Measurements from ENCODE around the gene CFAP251. TPM values are rescaled to one million over a fixed set of nuclear protein-coding genes. Genes with fewer than 3 reads are reported as not detected.
"Not testable (repeated sequence)": the region's sequence is repeated elsewhere in the genome, so short reads cannot be mapped to it uniquely, and the experiment has no call there.

Gene CFAP251
- total RNA-seq, 2 experiments from 2014 or later: 4.1 to 4.7 TPM

- POLR2A ChIA-PET: interaction anchor here (0.5 to 1.4 kb wide), 2 partner anchors 10 to 11 kb away, joined by 3 to 5 read pairs; no protein-coding TSS in a partner anchor
- H3K36me3 ChIP-seq (ENCODE audit: insufficient read depth, low read length): no peaks in the 10 kb centered on the region
- BruUV-seq (replicated peaks): no TSS peak
- H3K4me3 ChIP-seq (ENCODE audit: low read depth, low read length, poor library complexity, severe bottlenecking): no peak overlapping the region
- no peaks in the 10 kb centered on the region for H3K79me2 ChIP-seq (ENCODE audit: insufficient read depth, low read depth, low read length)
- no peak for TF ChIP-seq CTCF (conservative IDR thresholded peaks at IDR 0.05; ENCODE audit: low read length)
- no peak for TF ChIP-seq EZH2phosphoT487 (IDR thresholded peaks at IDR 0.05; ENCODE audit: borderline replicate concordance, low read depth, low read length)
- H2AFZ ChIP-seq (ENCODE audit: low read length): no peak overlapping the region
- H3K27ac ChIP-seq (ENCODE audit: low read depth, low read length, poor library complexity, severe bottlenecking): no peak overlapping the region
- no peak for DNase-seq (ENCODE audit: low spot score)
- H3K4me2 ChIP-seq (ENCODE audit: low read length): no peak overlapping the region
- H3K4me1 ChIP-seq (ENCODE audit: insufficient read depth, low read length, poor library complexity, severe bottlenecking): no peaks in the 10 kb centered on the region
- intact Hi-C loops (cut with micrococcal nuclease; ENCODE audit: unreplicated experiment): no loop called here
- H4K20me1 ChIP-seq (ENCODE audit: insufficient read depth, low read length): no peaks in the 10 kb centered on the region
- CTCF ChIA-PET (ENCODE audit: unreplicated experiment): no interaction called here
- no peaks in the 10 kb centered on the region for H3K9me2 ChIP-seq (ENCODE audit: insufficient read depth, low read length)
- H3K9me3 ChIP-seq (ENCODE audit: low read length): no peaks in the 10 kb centered on the region
Measured at GRCh38 chr12:121874071-121874470, 44.3 kb upstream of the CFAP251 start.

GRCh38 chr12:121875582-121875981 lies 42.8 kb upstream of the CFAP251 start:
- no peaks in the 10 kb centered on the region for H3K9me2 ChIP-seq (ENCODE audit: insufficient read depth, low read length)
- TF ChIP-seq EZH2phosphoT487 (IDR thresholded peaks at IDR 0.05; ENCODE audit: borderline replicate concordance, low read depth, low read length): no peak
- no peaks in the 10 kb centered on the region for H3K79me2 ChIP-seq (ENCODE audit: insufficient read depth, low read depth, low read length)
- H2AFZ ChIP-seq (ENCODE audit: low read length): no peak overlapping the region
- no peaks in the 10 kb centered on the region for H3K36me3 ChIP-seq (ENCODE audit: insufficient read depth, low read length)
- no peak overlapping the region for H3K4me2 ChIP-seq (ENCODE audit: low read length)
- H3K27ac ChIP-seq (ENCODE audit: low read depth, low read length, poor library complexity, severe bottlenecking): no peak overlapping the region
- no peaks in the 10 kb centered on the region for H4K20me1 ChIP-seq (ENCODE audit: insufficient read depth, low read length)
- DNase-seq (ENCODE audit: low spot score): no peak
- no TSS peak for BruUV-seq (replicated peaks)
- H3K9me3 ChIP-seq (ENCODE audit: low read length): no peaks in the 10 kb centered on the region
- intact Hi-C loops (cut with micrococcal nuclease; ENCODE audit: unreplicated experiment): no loop called here
- no peak overlapping the region for H3K4me3 ChIP-seq (ENCODE audit: low read depth, low read length, poor library complexity, severe bottlenecking)
- ChIA-PET POLR2A (no interaction called here), CTCF (ENCODE audit: unreplicated experiment) (interaction anchor here (0.6 kb wide), 1 partner anchor 22 kb away, joined by 3 read pairs; no protein-coding TSS in a partner anchor)
- H3K4me1 ChIP-seq (ENCODE audit: insufficient read depth, low read length, poor library complexity, severe bottlenecking): no peaks in the 10 kb centered on the region

- DNase-seq (ENCODE audit: low spot score); H2AFZ ChIP-seq (ENCODE audit: low read length); H4K20me1 ChIP-seq (ENCODE audit: insufficient read depth, low read length); H3K9me2 ChIP-seq (ENCODE audit: insufficient read depth, low read length); H3K4me1 ChIP-seq (ENCODE audit: insufficient read depth, low read length, poor library complexity, severe bottlenecking); POLR2A ChIA-PET; H3K9me3 ChIP-seq (ENCODE audit: low read length); H3K4me3 ChIP-seq (ENCODE audit: low read depth, low read length, poor library complexity, severe bottlenecking); H3K36me3 ChIP-seq (ENCODE audit: insufficient read depth, low read length); H3K4me2 ChIP-seq (ENCODE audit: low read length); intact Hi-C loops (cut with micrococcal nuclease; ENCODE audit: unreplicated experiment); H3K27ac ChIP-seq (ENCODE audit: low read depth, low read length, poor library complexity, severe bottlenecking); H3K79me2 ChIP-seq (ENCODE audit: insufficient read depth, low read depth, low read length); BruUV-seq (replicated peaks): not testable (repeated sequence)
- CTCF ChIA-PET (ENCODE audit: unreplicated experiment): interaction anchor here (0.6 kb wide), 1 partner anchor 23 kb away, joined by 3 read pairs; no protein-coding TSS in a partner anchor
Measured at GRCh38 chr12:121876080-121876447, 42.3 kb upstream of the CFAP251 start.

- no peaks in the 10 kb centered on the region for H3K79me2 ChIP-seq (ENCODE audit: insufficient read depth, low read depth, low read length)
- peaks cover 10% of the 10 kb centered on the region for H3K4me1 ChIP-seq (ENCODE audit: insufficient read depth, low read length, poor library complexity, severe bottlenecking)
- H3K27ac ChIP-seq (ENCODE audit: low read depth, low read length, poor library complexity, severe bottlenecking): no peak overlapping the region
- H4K20me1 ChIP-seq (ENCODE audit: insufficient read depth, low read length): no peaks in the 10 kb centered on the region
- CTCF ChIA-PET (ENCODE audit: unreplicated experiment): no interaction called here
- POLR2A ChIA-PET: interaction anchor here (0.5 to 1.4 kb wide), 4 partner anchors 9 to 303 kb away, joined by 3 to 4 read pairs (median 4); no protein-coding TSS in a partner anchor
- H3K4me3 ChIP-seq (ENCODE audit: low read depth, low read length, poor library complexity, severe bottlenecking): no peak overlapping the region
- no peaks in the 10 kb centered on the region for H3K36me3 ChIP-seq (ENCODE audit: insufficient read depth, low read length)
- intact Hi-C loops (cut with micrococcal nuclease; ENCODE audit: unreplicated experiment): no loop called here
- H2AFZ ChIP-seq (ENCODE audit: low read length): no peak overlapping the region
- H3K9me3 ChIP-seq (ENCODE audit: low read length): no peaks in the 10 kb centered on the region
- no peaks in the 10 kb centered on the region for H3K9me2 ChIP-seq (ENCODE audit: insufficient read depth, low read length)
- no peak overlapping the region for H3K4me2 ChIP-seq (ENCODE audit: low read length)
- BruUV-seq (replicated peaks): no TSS peak
- TF ChIP-seq EZH2phosphoT487 (IDR thresholded peaks at IDR 0.05; ENCODE audit: borderline replicate concordance, low read depth, low read length) (no peak), CTCF (conservative IDR thresholded peaks at IDR 0.05; ENCODE audit: low read length) (no peak)
- DNase-seq (ENCODE audit: low spot score): no peak
Measured at GRCh38 chr12:121883315-121883660, 35.1 kb upstream of the CFAP251 start.

GRCh38 chr12:121885129-121885528 lies 33.3 kb upstream of the CFAP251 start:
- BruUV-seq (replicated peaks); H3K9me2 ChIP-seq (ENCODE audit: insufficient read depth, low read length); H2AFZ ChIP-seq (ENCODE audit: low read length); CTCF ChIA-PET (ENCODE audit: unreplicated experiment); POLR2A ChIA-PET; H3K9me3 ChIP-seq (ENCODE audit: low read length); H3K36me3 ChIP-seq (ENCODE audit: insufficient read depth, low read length); H4K20me1 ChIP-seq (ENCODE audit: insufficient read depth, low read length); DNase-seq (ENCODE audit: low spot score); H3K4me2 ChIP-seq (ENCODE audit: low read length); H3K4me3 ChIP-seq (ENCODE audit: low read depth, low read length, poor library complexity, severe bottlenecking); H3K27ac ChIP-seq (ENCODE audit: low read depth, low read length, poor library complexity, severe bottlenecking): not testable (repeated sequence)
- peaks cover 16% of the 10 kb centered on the region for H3K4me1 ChIP-seq (ENCODE audit: insufficient read depth, low read length, poor library complexity, severe bottlenecking)
- intact Hi-C loops (cut with micrococcal nuclease; ENCODE audit: unreplicated experiment): loop anchor here (5.0 kb wide), 1 partner anchor 188 kb away; no protein-coding TSS in a partner anchor
- H3K79me2 ChIP-seq (ENCODE audit: insufficient read depth, low read depth, low read length): peaks cover 12% of the 10 kb centered on the region
